ENCODE data around the gene ANK3. TPM values are rescaled to one million over a fixed set of nuclear protein-coding genes. Genes with fewer than 3 reads are reported as not detected.

Gene ANK3
- total RNA-seq, 1 donor, result 248 TPM

DNA sequence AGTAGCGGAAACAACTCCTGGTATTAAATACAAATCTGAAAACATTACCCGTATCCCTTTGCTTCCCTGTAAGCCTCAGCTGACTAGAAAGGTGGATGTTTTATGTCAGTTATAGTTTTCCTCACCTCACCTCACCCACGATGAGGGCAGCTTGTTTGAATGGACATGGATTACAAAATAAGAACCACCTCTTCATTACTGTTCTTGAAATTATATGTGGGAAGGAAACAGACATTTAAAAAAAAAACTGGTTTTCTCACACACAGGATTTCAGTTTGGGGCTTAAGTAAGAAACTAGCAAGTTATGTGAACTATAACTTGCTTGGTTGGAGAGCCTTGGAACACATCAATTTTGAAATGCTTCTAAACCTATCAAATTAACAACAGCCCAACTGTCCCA, 250.4 kb downstream of the ANK3 start:
- no peak overlapping the region for H3K4me3 ChIP-seq (ENCODE audit: low read depth, low read length)

GRCh38 chr10:60138842-60139241, 250.8 kb downstream of the ANK3 start:
- no peak overlapping the region for H3K4me3 ChIP-seq (ENCODE audit: low read depth, low read length)
- TF ChIP-seq, protein P1, sequence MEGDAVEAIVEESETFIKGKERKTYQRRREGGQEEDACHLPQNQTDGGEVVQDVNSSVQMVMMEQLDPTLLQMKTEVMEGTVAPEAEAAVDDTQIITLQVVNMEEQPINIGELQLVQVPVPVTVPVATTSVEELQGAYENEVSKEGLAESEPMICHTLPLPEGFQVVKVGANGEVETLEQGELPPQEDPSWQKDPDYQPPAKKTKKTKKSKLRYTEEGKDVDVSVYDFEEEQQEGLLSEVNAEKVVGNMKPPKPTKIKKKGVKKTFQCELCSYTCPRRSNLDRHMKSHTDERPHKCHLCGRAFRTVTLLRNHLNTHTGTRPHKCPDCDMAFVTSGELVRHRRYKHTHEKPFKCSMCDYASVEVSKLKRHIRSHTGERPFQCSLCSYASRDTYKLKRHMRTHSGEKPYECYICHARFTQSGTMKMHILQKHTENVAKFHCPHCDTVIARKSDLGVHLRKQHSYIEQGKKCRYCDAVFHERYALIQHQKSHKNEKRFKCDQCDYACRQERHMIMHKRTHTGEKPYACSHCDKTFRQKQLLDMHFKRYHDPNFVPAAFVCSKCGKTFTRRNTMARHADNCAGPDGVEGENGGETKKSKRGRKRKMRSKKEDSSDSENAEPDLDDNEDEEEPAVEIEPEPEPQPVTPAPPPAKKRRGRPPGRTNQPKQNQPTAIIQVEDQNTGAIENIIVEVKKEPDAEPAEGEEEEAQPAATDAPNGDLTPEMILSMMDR (IDR thresholded peaks at IDR 0.05; ENCODE audit: insufficient read depth, low read length), result no peak
- no peak for DNase-seq (ENCODE audit: low read depth)

More for the DNA sequence above, 250.4 kb downstream of the ANK3 start:
- TF ChIP-seq, protein P1 (IDR thresholded peaks at IDR 0.05; ENCODE audit: insufficient read depth, low read length), result no peak
- DNase-seq (ENCODE audit: low read depth), result no peak

DNA sequence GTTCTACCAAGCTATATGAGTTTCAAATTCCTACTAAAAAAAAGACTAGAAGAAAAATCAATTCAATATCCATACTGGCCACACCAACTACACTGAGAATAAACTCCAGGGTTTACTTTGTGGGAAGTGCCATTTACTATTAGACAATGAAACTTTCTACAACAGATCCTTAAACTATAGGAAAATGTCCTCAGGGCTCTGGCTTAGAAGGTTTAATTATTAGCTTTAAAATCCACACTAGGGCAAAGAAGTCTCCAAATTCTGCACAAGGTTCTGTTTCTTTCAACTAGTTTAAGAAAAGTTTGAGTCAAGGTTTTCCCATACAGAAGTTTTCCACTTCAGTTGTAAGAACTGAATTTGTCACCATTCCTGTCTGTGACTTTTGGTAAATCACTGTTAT, 251.6 kb downstream of the ANK3 start:
- TF ChIP-seq, protein P1 (IDR thresholded peaks at IDR 0.05; ENCODE audit: insufficient read depth, low read length), result no peak
- no peak for DNase-seq (ENCODE audit: low read depth)
- no peak overlapping the region for H3K4me3 ChIP-seq (ENCODE audit: low read depth, low read length)

GRCh38 chr10:60137292-60137992, 252.2 kb downstream of the ANK3 start:
- no peak overlapping the region for H3K4me3 ChIP-seq (ENCODE audit: low read depth, low read length)
- TF ChIP-seq, protein P1 (IDR thresholded peaks at IDR 0.05; ENCODE audit: insufficient read depth, low read length), result no peak
- no peak for DNase-seq (ENCODE audit: low read depth)

DNA sequence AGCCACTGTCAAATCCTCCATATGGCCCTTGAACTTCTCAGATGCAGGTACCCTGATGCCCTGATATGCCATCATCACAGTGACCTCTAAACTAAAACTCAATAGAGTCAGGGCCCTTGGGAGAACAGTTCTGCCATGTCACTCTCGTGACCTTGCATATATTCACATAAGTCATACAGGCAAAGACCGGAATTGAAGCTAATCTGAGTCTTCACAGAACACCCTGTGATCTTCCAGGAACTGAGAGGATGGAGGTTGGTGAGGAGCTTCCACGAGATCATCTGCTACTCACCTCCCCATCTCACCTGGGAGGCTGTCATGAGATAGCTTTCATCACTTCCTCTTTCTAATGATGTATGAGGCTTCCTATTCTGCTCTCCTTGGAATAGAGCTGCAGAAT, 254.7 kb downstream of the ANK3 start:
- TF ChIP-seq, protein P1 (IDR thresholded peaks at IDR 0.05; ENCODE audit: insufficient read depth, low read length), result no peak
- H3K4me3 ChIP-seq (ENCODE audit: low read depth, low read length), result no peak overlapping the region
- no peak for DNase-seq (ENCODE audit: low read depth)

- DNase-seq (ENCODE audit: low read depth), result no peak
Measured at GRCh38 chr10:60134548-60134947, 255.1 kb downstream of the ANK3 start.

More at GRCh38 chr10:60134548-60134947, 255.1 kb downstream of the ANK3 start:
- no peak overlapping the region for H3K4me3 ChIP-seq (ENCODE audit: low read depth, low read length)
- TF ChIP-seq, protein P1 (IDR thresholded peaks at IDR 0.05; ENCODE audit: insufficient read depth, low read length), result no peak
